HG03432 (cell line): ENCODE results near the gene CFAP97D1.

ENCODE experiments used
- ATAC-seq: cut with Tn5 transposase; IDR thresholded peaks from one replicate; pipeline ENCODE4 v1.9.1; 2021; ENCODE audit warnings: mild to moderate bottlenecking, moderate library complexity; ENCODE audit not compliant: unreplicated experiment

The CFAP97D1 gene

DNA sequence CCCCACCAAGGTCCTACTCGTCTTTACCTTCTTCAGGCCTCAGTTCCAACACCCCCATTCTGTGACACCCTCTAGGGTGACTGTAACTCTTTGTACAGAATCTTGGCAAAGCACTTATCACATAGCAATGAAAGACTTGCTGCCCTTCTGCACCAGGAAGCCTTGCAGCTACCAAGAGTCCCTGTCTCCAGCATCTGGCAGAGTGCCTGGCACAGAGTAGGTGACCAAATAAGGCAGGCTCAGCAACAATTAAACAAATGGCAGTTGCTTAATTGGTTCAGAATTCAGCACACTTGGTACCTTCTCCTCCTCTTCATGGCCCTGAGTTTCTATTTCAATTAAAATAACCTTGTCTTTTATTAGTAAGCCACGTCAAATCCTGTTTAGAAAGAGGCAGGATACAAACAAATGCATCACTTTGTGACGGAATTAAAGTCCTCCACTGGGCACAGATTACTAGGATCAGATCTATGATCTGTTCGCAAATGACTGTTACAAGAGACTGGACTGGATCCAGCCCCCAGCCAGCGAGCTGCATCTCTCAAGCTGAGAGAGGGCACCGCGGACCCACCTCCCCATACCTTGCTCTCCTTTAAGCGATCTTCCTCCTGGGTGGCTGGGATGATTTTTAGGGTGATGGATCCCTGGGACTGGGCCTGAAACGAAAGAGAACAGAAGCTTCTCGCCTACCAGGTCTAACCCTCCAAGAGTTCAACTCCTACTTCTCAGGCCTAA, 43.3 kb downstream of the CFAP97D1 start:
- ATAC-seq: no peak

GRCh38 chr17:43825567-43825966, 45.3 kb downstream of the CFAP97D1 start:
- ATAC-seq: no peak

DNA sequence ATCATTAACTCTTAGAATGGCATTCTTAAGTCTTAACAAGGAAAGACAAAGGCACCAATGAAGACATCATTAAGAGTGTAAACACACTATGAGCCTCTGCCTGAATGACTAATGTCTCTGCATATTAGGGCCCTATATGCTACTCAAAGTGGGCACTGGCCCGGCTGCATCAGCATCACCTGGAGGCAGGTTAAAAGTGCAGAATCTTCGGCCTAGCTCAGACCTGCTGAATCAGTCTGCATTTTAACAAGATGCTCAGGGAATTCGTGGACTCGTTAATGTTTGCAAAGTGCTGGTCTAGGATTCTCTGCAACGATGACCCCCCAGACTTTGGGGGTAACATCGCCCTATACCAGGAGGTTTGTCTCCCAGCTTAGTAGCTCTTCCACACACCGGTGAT, 46.0 kb downstream of the CFAP97D1 start:
- no peak for ATAC-seq

GRCh38 chr17:43827596-43827995, 47.4 kb downstream of the CFAP97D1 start:
- ATAC-seq: no peak

- no peak for ATAC-seq
These were observed 49.5 kb downstream of the CFAP97D1 start for GRCh38 chr17:43829738-43830137.

DNA sequence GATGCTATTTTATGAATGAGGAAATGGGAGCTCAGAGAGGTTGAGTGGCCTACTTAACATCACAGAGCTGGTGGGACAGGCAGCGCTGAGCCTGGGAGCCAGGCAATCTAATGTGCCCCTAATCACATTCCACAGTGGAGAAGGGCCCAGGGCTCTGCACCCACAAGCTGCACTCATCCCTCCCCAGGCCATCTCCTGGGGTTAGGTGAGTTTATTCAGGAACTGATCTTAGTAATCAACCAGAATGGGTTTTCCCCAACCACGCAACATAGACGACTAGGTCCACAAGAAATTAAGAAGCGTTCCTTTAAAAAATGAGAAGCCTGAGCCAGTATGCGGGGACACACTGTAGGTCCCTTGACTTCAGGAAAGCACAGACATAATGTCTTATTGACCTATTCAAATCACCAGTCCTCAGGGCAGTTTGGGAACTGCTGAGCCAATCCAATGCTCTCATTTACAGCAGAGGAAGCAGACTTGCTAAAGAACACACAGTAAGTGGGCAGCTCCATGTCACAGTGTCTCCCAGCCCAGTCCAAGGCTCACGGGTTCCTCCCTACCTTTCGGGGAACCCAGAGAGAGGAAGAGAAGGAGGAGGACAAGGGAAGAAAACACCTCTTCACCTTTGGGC, 50.4 kb downstream of the CFAP97D1 start:
- ATAC-seq: no peak

GRCh38 chr17:43831633-43832032, 51.4 kb downstream of the CFAP97D1 start:
- no peak for ATAC-seq

DNA sequence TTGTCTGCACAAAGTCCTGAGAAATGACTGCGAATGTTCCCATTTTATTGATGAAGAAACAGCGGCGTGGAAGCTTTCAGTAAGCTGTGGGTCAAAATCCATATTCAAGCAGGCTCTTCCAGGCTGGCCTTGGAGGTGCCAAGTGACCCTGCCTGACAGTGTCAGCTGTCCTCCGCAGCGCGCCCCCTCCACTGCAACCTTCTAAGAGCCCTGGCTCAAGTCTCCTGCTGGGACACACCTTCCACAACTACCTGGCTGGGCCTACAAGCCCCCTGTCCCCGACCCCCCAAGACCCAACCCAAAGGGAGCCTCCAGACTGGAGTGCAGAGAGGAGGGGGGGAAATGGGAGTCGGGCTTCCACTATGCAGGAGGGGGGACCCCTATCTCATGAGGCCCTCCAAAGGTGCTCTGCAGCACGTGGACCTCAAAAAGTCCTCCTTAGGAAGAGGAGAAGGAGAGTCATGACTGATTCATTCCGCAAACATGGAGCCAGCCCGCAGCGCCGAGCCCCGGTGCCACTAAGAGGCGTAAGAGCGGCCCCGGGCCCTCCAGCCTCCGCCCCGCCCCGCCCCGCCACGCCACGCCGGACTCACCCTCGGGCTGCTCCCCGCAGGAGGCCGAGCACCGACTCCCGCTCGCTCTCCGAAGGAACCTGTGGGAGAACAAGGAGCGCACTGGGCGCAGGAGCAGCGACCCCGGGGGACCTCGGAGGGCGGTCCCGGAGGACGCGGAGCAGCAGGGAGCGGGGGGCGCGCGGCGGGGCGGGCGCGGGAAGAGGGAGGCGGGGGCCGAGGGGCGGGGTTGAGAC, 52.1 kb downstream of the CFAP97D1 start:
- ATAC-seq: no peak

GRCh38 chr17:43832976-43833829, 53.0 kb downstream of the CFAP97D1 start, which contains the start of gene MPP3:
TSS of gene MPP3 (minus strand) at chr17:43833146. CDS start at chr17:43831906, 1,240 bp downstream.
- no peak for ATAC-seq

GRCh38 chr17:43834106-43834505, 53.9 kb downstream of the CFAP97D1 start:
- no peak for ATAC-seq
